Endodermal cell (in vitro differentiated cells): ENCODE data around the gene CENPI. TPM values are rescaled to one million over a fixed set of nuclear protein-coding genes. Genes with fewer than 3 reads are reported as not detected.

Source experiments
- DNase-seq: peaks from one replicate; pipeline ENCODE4 v3.0.0-alpha.2; 2017
- H3K27ac ChIP-seq: 2 replicates; pipeline ENCODE4 v1.5.1; 2013; ENCODE audit warnings: mild to moderate bottlenecking, low read depth, low read length, moderate library complexity
- H3K27me3 ChIP-seq: 2 replicates; pipeline ENCODE4 v1.6.1; 2013; ENCODE audit warnings: mild to moderate bottlenecking, low read length, moderate library complexity; ENCODE audit not compliant: insufficient read depth, control insufficient read depth, poor library complexity, severe bottlenecking
- H3K36me3 ChIP-seq: 2 replicates; pipeline ENCODE4 v1.7.0; 2013; ENCODE audit warnings: mild to moderate bottlenecking, low read length, moderate library complexity; ENCODE audit not compliant: control insufficient read depth, insufficient read depth
- H3K4me1 ChIP-seq: one replicate; pipeline ENCODE4 v1.7.0; 2013; ENCODE audit warnings: low read length; ENCODE audit not compliant: control insufficient read depth, insufficient read depth
- H3K4me3 ChIP-seq: 2 replicates; pipeline ENCODE4 v1.5.1; 2013; ENCODE audit warnings: mild to moderate bottlenecking, low read length, moderate library complexity
- H3K9ac ChIP-seq: 2 replicates; pipeline ENCODE4 v1.6.1; 2013; ENCODE audit warnings: mild to moderate bottlenecking, low read length, moderate library complexity; ENCODE audit not compliant: poor library complexity, severe bottlenecking; ENCODE audit errors: extremely low read depth
- H3K9me3 ChIP-seq: 2 replicates; pipeline ENCODE4 v1.6.1; 2013; ENCODE audit warnings: mild to moderate bottlenecking, low read length, moderate library complexity; ENCODE audit not compliant: control insufficient read depth
- H3K27ac Mint-ChIP-seq: 2 replicates; pipeline ENCODE4 v1.8.0; 2020; ENCODE audit warnings: mixed read lengths
- H3K27me3 Mint-ChIP-seq: 2 replicates; pipeline ENCODE4 v1.8.0; 2021; ENCODE audit warnings: mild to moderate bottlenecking, mixed read lengths; ENCODE audit not compliant: insufficient read depth
- H3K36me3 Mint-ChIP-seq: 2 replicates; pipeline ENCODE4 v1.8.0; 2020; ENCODE audit warnings: low read depth, mixed read lengths
- H3K4me1 Mint-ChIP-seq: 2 replicates; pipeline ENCODE4 v1.8.0; 2020; ENCODE audit warnings: mixed read lengths
- H3K4me3 Mint-ChIP-seq: 2 replicates; pipeline ENCODE4 v1.8.0; 2020; ENCODE audit warnings: mild to moderate bottlenecking, moderate library complexity, mixed read lengths
- H3K9me3 Mint-ChIP-seq: 2 replicates; pipeline ENCODE4 v1.8.0; 2020; ENCODE audit warnings: mild to moderate bottlenecking, mixed read lengths
- CTCF ChIP-seq: fragments of 200-600 bp; sonication (generic); conservative IDR thresholded peaks from 2 replicates; pipeline ENCODE4 v1.5.0; 2021; ENCODE audit warnings: antibody characterized with exemption, mild to moderate bottlenecking
- WGBS, 2 experiments: methylation state at CpG; one replicate each; pipeline versions ENCODE4 v1.1.5 to v1.1.7; 2013; ENCODE audit warnings: missing lambda C conversion rate in 2 of 2, mixed read lengths in 1 of 2; ENCODE audit not compliant: insufficient coverage in 1 of 2, insufficient read length in 1 of 2; 5-methylcytosine and 5-hydroxymethylcytosine counted together
- total RNA-seq, 2 donors: library from RNA; stranded (reverse); fragmentation: NEBNext Ultra II Directional in 1 of 2; extraction: Animal tissue kit (Norgen Biotek cat#: 25700) in 1 of 2; gene quantifications; 2 replicates in 1 of 2; 3 replicates in 1 of 2; pipeline ENCODE4 v1.2.1, GENCODE V29; 2021

Gene CENPI
- total RNA-seq, 2 donors from 2014 or later, result 24.5 to 36.9 TPM

- Mint-ChIP-seq H3K27me3 (no peaks in the 10 kb centered on the region), H3K4me1 (no peaks in the 10 kb centered on the region), H3K36me3 (peaks cover 41% of the 10 kb centered on the region), H3K27ac (no peak overlapping the region), H3K4me3 (no peak overlapping the region), H3K9me3 (peaks cover 49% of the 10 kb centered on the region)
- WGBS, 2 experiments, result no CpG with 5 or more reads among the region's 2 CpGs
- no peaks in the 10 kb centered on the region for H3K27me3 ChIP-seq
- H3K4me1 ChIP-seq, result no peaks in the 10 kb centered on the region
- peaks cover 36% of the 10 kb centered on the region for H3K36me3 ChIP-seq
- DNase-seq, result no peak
- no peak overlapping the region for H3K9ac ChIP-seq
- no peak for TF ChIP-seq CTCF
- no peak overlapping the region for H3K4me3 ChIP-seq
- H3K9me3 ChIP-seq, result no peaks in the 10 kb centered on the region
- no peak overlapping the region for H3K27ac ChIP-seq
These were observed 38.2 kb downstream of the CENPI start for GRCh38 chrX:101136235-101136634.

Other genes with a start within 250 kb of the CENPI start
- gene NOX1, start 223.8 kb upstream of the CENPI start, total RNA-seq, result not detected
- gene XKRX, start 169.3 kb upstream of the CENPI start, total RNA-seq, result under 1 TPM; 0.84 to 0.99 TPM
- gene ARL13A, start 128.5 kb upstream of the CENPI start, total RNA-seq, result not detected
- gene TRMT2B, start 46.1 kb upstream of the CENPI start, total RNA-seq, result 10 to 100 TPM; 14.1 to 19.8 TPM
- under 1 TPM; 0.75 to 0.80 TPM for gene TMEM35A, start 19.3 kb upstream of the CENPI start, total RNA-seq
- under 1 TPM; 0.15 to 0.91 TPM for gene DRP2, start 121.6 kb downstream of the CENPI start, total RNA-seq
- gene TAF7L, start 193.1 kb downstream of the CENPI start, total RNA-seq, result under 1 TPM; 0.15 to 0.22 TPM